Fibroblast of lung (primary cell): ENCODE data around the gene HS3ST2. TPM values are rescaled to one million over a fixed set of nuclear protein-coding genes. Genes with fewer than 3 reads are reported as not detected.

ENCODE experiments used
- DNase-seq, 2 donors: peaks; one replicate each; pipeline versions ENCODE4 v3.0.0 to v3.0.0-alpha.2; 2010; ENCODE audit warnings: low read depth in 2 of 2
- H2AFZ ChIP-seq: 2 replicates; pipeline ENCODE4 v1.5.1; 2012; ENCODE audit warnings: low read length, control low read depth, inconsistent platforms
- H3K27ac ChIP-seq: 2 replicates; pipeline ENCODE4 v1.5.1; 2011; ENCODE audit warnings: low read length, control low read depth; ENCODE audit not compliant: insufficient read depth
- H3K27me3 ChIP-seq: 2 replicates; pipeline ENCODE4 v1.5.1; 2011; ENCODE audit warnings: mild to moderate bottlenecking, low read length; ENCODE audit not compliant: control insufficient read depth, insufficient read depth
- H3K36me3 ChIP-seq: 2 replicates; pipeline ENCODE4 v1.5.1; 2011; ENCODE audit warnings: low read length; ENCODE audit not compliant: control insufficient read depth, insufficient read depth
- H3K4me1 ChIP-seq: 2 replicates; pipeline ENCODE4 v1.5.1; 2011; ENCODE audit warnings: low read length; ENCODE audit not compliant: control insufficient read depth, insufficient read depth; ENCODE audit errors: extremely low read depth
- H3K4me2 ChIP-seq: 2 replicates; pipeline ENCODE4 v1.5.1; 2011; ENCODE audit warnings: low read length, control low read depth; ENCODE audit not compliant: insufficient read depth; ENCODE audit errors: extremely low read depth
- H3K4me3 ChIP-seq, 4 experiments: fragments of 200-600 bp in 1 of 4; sonication (generic) in 1 of 4; replicated peaks in 1 of 4; 2 replicates each; pipeline ENCODE4 v1.5.1; 2011 to 2016; ENCODE audit warnings: low read length in 4 of 4, low read depth in 3 of 4, mild to moderate bottlenecking in 3 of 4, control low read depth in 2 of 4, inconsistent platforms in 1 of 4, mixed read lengths in 1 of 4; ENCODE audit not compliant: insufficient read depth in 1 of 4; ENCODE audit errors: control extremely low read depth in 1 of 4
- H3K79me2 ChIP-seq: 2 replicates; pipeline ENCODE4 v1.5.1; 2012; ENCODE audit warnings: mild to moderate bottlenecking, low read length, inconsistent platforms; ENCODE audit not compliant: control insufficient read depth, insufficient read depth
- H3K9ac ChIP-seq: 2 replicates; pipeline ENCODE4 v1.5.1; 2011; ENCODE audit warnings: mild to moderate bottlenecking, low read length, control low read depth; ENCODE audit not compliant: insufficient read depth
- H3K9me3 ChIP-seq: 2 replicates; pipeline ENCODE4 v1.5.1; 2012; ENCODE audit warnings: low read depth, low read length; ENCODE audit not compliant: control insufficient read depth, insufficient read depth
- H4K20me1 ChIP-seq: 2 replicates; pipeline ENCODE4 v1.5.1; 2011; ENCODE audit warnings: low read length; ENCODE audit not compliant: control insufficient read depth, insufficient read depth; ENCODE audit errors: extremely low read depth
- CTCF ChIP-seq, 2 donors: IDR thresholded peaks in 1 of 2; conservative IDR thresholded peaks in 1 of 2; 1 replicate in 1 of 2; 2 replicates in 1 of 2; pipeline ENCODE4 v1.5.1; 2011 to 2012; ENCODE audit warnings: low read length in 2 of 2, control low read depth in 1 of 2, inconsistent platforms in 1 of 2, low read depth in 1 of 2, mild to moderate bottlenecking in 1 of 2
- EZH2 ChIP-seq: IDR thresholded peaks from 2 replicates; pipeline ENCODE4 v1.5.1; 2012; ENCODE audit warnings: low read length, control low read depth, mild to moderate bottlenecking; ENCODE audit errors: missing control alignments
- polyA plus RNA-seq, 2 donors: library from polyadenylated mRNA; depleted of rRNA in 1 of 2; stranded (reverse) in 1 of 2; unstranded in 1 of 2; fragments of >200 nt; gene quantifications; 2 replicates each; pipeline ENCODE4 v1.2.1, GENCODE V29; 2011 to 2012; ENCODE audit warnings: missing spikeins in 1 of 2
- total RNA-seq: library from RNA; depleted of rRNA; stranded (reverse); fragments of >200 nt; gene quantifications from 2 replicates; pipeline ENCODE4 v1.2.1, GENCODE V29; 2014

Gene HS3ST2
- total and polyA plus RNA-seq, 2 donors (not counting 1 experiment from before 2014, with no cell fraction given), result not detected

DNA sequence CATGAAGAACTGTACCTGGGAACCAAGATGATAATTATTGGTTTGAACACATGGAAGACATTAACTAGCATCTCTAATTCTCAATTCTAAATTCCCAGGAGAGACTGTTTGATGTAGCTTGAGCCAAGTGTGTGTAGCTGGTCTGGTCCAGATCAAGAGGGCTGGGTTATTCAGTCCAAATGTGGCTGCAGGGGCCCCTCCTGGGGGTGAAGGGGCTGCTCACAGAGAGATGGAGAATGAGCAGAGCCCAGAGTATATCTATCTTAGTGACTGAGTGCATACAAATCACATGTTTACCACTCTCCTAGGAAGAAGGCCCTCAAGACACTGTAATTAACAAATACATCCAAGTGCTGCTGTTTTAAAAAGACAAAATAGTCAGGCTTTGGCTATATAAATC lies 50.4 kb downstream of the HS3ST2 start:
- H2AFZ ChIP-seq, result no peak overlapping the region
- H3K27ac ChIP-seq, result no peak overlapping the region
- no peak for DNase-seq
- no peak for TF ChIP-seq CTCF (conservative IDR thresholded peaks at IDR 0.05 in 1 of 2, IDR thresholded peaks at IDR 0.05 in 1 of 2; ENCODE audit: low read depth in 1 of 2, low read length in 2 of 2)
- no peak for TF ChIP-seq EZH2
- no peaks in the 10 kb centered on the region for H3K36me3 ChIP-seq
- H3K9me3 ChIP-seq, result no peaks in the 10 kb centered on the region
- H3K4me2 ChIP-seq, result no peak overlapping the region
- H4K20me1 ChIP-seq, result no peaks in the 10 kb centered on the region
- H3K27me3 ChIP-seq, result no peaks in the 10 kb centered on the region
- no peaks in the 10 kb centered on the region for H3K79me2 ChIP-seq
- H3K4me3 ChIP-seq, result no peak overlapping the region
- no peaks in the 10 kb centered on the region for H3K4me1 ChIP-seq
- H3K9ac ChIP-seq, result no peak overlapping the region

GRCh38 chr16:22868593-22869224 lies 54.7 kb downstream of the HS3ST2 start:
- Histone ChIP-seq H3K36me3 (no peaks in the 10 kb centered on the region), H3K4me1 (no peaks in the 10 kb centered on the region), H3K4me2 (no peak overlapping the region), H3K27ac (no peak overlapping the region), H3K9ac (no peak overlapping the region), H3K9me3 (no peaks in the 10 kb centered on the region), H3K27me3 (no peaks in the 10 kb centered on the region), H4K20me1 (no peaks in the 10 kb centered on the region), H3K79me2 (no peaks in the 10 kb centered on the region), H3K4me3 (no peak overlapping the region), H2AFZ (no peak overlapping the region)
- no peak for DNase-seq
- TF ChIP-seq EZH2 (no peak), CTCF (conservative IDR thresholded peaks at IDR 0.05 in 1 of 2, IDR thresholded peaks at IDR 0.05 in 1 of 2; ENCODE audit: low read depth in 1 of 2, low read length in 2 of 2) (no peak)

DNA sequence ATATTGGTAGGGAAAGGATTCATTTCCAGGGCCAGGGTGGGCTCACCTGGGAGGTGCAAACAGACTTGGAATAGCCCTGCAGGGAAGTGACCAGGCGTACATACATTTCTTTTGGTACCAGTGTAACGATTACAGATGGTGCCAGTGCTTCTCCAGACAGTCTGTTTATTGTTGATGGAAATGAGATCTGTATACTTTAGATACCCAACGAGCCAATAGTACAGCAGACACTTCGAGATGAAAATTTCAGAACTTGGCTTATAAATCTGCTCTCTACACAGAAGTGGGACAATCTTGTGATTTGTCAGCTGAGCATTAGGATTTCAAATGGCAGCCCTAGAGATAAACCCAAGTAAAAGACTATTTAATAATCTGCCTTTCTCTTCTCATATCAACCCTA lies 57.9 kb downstream of the HS3ST2 start:
- Histone ChIP-seq H3K4me2 (no peak overlapping the region), H4K20me1 (no peaks in the 10 kb centered on the region), H3K9me3 (no peaks in the 10 kb centered on the region), H2AFZ (no peak overlapping the region), H3K4me3 (no peak overlapping the region), H3K27ac (no peak overlapping the region), H3K27me3 (no peaks in the 10 kb centered on the region), H3K36me3 (no peaks in the 10 kb centered on the region), H3K9ac (no peak overlapping the region), H3K4me1 (no peaks in the 10 kb centered on the region), H3K79me2 (no peaks in the 10 kb centered on the region)
- TF ChIP-seq CTCF (conservative IDR thresholded peaks at IDR 0.05 in 1 of 2, IDR thresholded peaks at IDR 0.05 in 1 of 2; ENCODE audit: low read depth in 1 of 2, low read length in 2 of 2), result no peak
- TF ChIP-seq EZH2, result no peak
- no peak for DNase-seq
